ENCODE data around the gene DDX1. TPM values are rescaled to one million over a fixed set of nuclear protein-coding genes. Genes with fewer than 3 reads are reported as not detected.

DDX1 gene
- total RNA-seq (2011; cell fraction: chromatin; rRNA removed; ENCODE audit: low replicate concordance): 46.4 and 156 TPM in 2 replicates
- 25.7 and 32.1 TPM in 2 replicates for total RNA-seq (2011; cell fraction: nucleolus; rRNA removed)
- total RNA-seq (2011; cell fraction: nucleoplasm; rRNA removed): 53.1 and 62.4 TPM in 2 replicates
- total RNA-seq (2014; rRNA removed): 116 and 118 TPM in 2 replicates
- 277 and 293 TPM in 2 replicates for total RNA-seq (2014; rRNA removed; fragmentation: Illumina TruSeq; extraction: Trizol)
- 212 and 232 TPM in 2 replicates for total RNA-seq (2015; rRNA removed; fragmentation: Illumina TruSeq; extraction: Trizol)
- total RNA-seq (2021): 190 and 203 TPM in 2 replicates
- 143 and 249 TPM in 2 replicates for polyA plus RNA-seq (2011; rRNA removed)
- 32.5 and 67.6 TPM in 2 replicates for polyA plus RNA-seq (2011; cell fraction: cytosol; rRNA removed)
- 41.8 and 80.5 TPM in 2 replicates for polyA plus RNA-seq (2011; cell fraction: nucleus; rRNA removed)
- polyA plus RNA-seq (2012): 113 and 183 TPM in 2 replicates
- 217 and 239 TPM in 2 replicates for polyA plus RNA-seq (2014; fragmentation: Illumina TruSeq; extraction: Trizol)
- polyA plus RNA-seq (2014; fragmentation: Nextera tagmentation; extraction: Ambion mirVana): 100 to 1,000 TPM; 172 to 265 TPM
- polyA plus RNA-seq (2014; rRNA removed): 176 and 184 TPM in 2 replicates
- polyA minus RNA-seq (2011; rRNA and poly(A)+ RNA removed): 229 and 258 TPM in 2 replicates
- polyA minus RNA-seq (2011; cell fraction: cytosol; rRNA and poly(A)+ RNA removed): 54.7 and 90.4 TPM in 2 replicates
- 44.2 and 74.3 TPM in 2 replicates for polyA minus RNA-seq (2011; cell fraction: nucleus; rRNA and poly(A)+ RNA removed)
- percentile 95 among the genes with signal in this experiment for Bru-seq, nascent RNA
- percentile 96 among the genes with signal in this experiment for BruChase-seq, experiment 1, labeled RNA remaining after a 2-hour chase
- BruChase-seq, experiment 2, labeled RNA remaining after a 6-hour chase: percentile 95 among the genes with signal in this experiment
- long read RNA-seq, experiment 1, transcript DDX1-201 (26 exons, 2,739 nt): major isoform, 906 of 1,266 reads
- long read RNA-seq, experiment 1, partial matches to known transcripts: 260 of 1,266 reads
- long read RNA-seq, experiment 1, other reads (novel, unspliced or antisense): 97 of 1,266 reads
- long read RNA-seq, experiment 2, transcript DDX1-201 (26 exons, 2,739 nt): major isoform, 93 of 207 reads
- long read RNA-seq, experiment 2, partial matches to known transcripts: 74 of 207 reads
- long read RNA-seq, experiment 2, other reads (novel, unspliced or antisense): 40 of 207 reads
- long read RNA-seq, experiment 3, transcript DDX1-201 (26 exons, 2,739 nt): major isoform, 163 of 242 reads
- long read RNA-seq, experiment 3, partial matches to known transcripts: 62 of 242 reads
- long read RNA-seq, experiment 3, other reads (novel, unspliced or antisense): 17 of 242 reads

DNA sequence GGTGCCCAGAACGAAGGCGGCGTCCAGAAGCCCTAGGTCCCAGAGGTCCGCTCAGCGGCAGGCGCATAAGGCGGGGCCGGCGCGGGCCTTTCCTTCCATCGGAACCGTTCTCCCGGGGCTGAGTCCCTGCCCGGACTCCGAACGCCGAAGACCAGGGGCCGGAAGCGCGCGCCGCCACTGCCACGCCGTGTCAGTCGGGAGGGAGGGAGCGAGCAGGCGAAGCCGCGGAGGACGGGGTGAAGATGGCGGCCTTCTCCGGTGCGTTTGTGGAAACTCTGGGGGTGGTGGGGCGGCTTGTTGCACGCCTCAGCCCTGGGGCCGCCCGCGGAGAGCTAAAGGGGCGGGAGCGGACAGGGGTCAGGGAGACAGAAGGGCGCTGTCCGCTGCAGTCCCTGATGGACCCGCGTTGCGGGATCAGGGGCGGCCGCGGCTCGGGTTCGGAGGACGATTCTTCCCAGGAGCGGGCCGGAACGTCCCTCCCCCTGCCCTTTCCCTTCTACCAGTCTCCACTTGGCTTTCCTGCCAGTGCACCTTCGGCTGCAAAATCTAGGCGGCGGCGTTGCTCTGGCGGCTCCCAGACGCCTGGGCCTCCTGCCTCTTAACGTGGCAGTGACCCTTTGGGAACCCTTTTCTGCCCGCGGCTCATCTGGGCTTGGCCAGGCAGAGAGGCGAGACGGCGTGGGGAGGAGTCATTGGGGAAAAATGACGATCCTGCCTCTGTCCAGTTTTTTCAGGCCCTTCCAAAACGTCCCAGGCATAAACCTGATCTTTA, at the start of gene DDX1:
TSS of gene DDX1 (plus strand) at position 177 of the 772 bp plus-strand sequence. CDS start at position 243, 66 bp downstream.
- CTCF ChIA-PET (ENCODE audit: low intra/inter-chr PET ratio): interaction anchor here (0.7 kb wide), 1 partner anchor 13 kb away, joined by 4 read pairs; no protein-coding TSS in a partner anchor
- intact Hi-C loops (cut with micrococcal nuclease): no loop called here
- WGBS (ENCODE audit: insufficient coverage, low coverage, missing lambda C conversion rate): 2% methylated on average over 51 of the region's 68 CpGs
- Histone ChIP-seq H3K4me2 (ENCODE audit: insufficient read depth, low read length) (peak within 1 kb of the TSS; percentile 97), H2AFZ (ENCODE audit: low read depth, low read length) (peak within 1 kb of the TSS; percentile 93), H3K4me1 (replicated peaks in 1 of 2; ENCODE audit: control insufficient read depth in 2 of 2, insufficient read depth in 2 of 2, low read length in 2 of 2) (peaks cover 7 to 16% of the 10 kb centered on the region in 2 experiments; a peak in 4 of 5 replicates), H3K9me3 (replicated peaks; ENCODE audit: control insufficient read depth, insufficient read depth, low read depth, low read length) (no peaks in the 10 kb centered on the region), H3K4me3 (peak within 1 kb of the TSS; percentile 90), H4K20me1 (replicated peaks; ENCODE audit: control insufficient read depth, insufficient read depth, low read length) (no peaks in the 10 kb centered on the region), H3K27ac (ENCODE audit: extremely low read depth, low read depth, low read length) (peak within 1 kb of the TSS; percentile 93), H3K79me2 (ENCODE audit: control insufficient read depth, insufficient read depth, low read length) (peaks cover 60% of the 10 kb centered on the region), H3K9me1 (ENCODE audit: control insufficient read depth, insufficient read depth, low read length) (no peaks in the 10 kb centered on the region), H3K27me3 (ENCODE audit: control insufficient read depth in 2 of 2, insufficient read depth in 2 of 2, low read length in 2 of 2) (no peaks in the 10 kb centered on the region), H3K36me3 (ENCODE audit: control insufficient read depth, insufficient read depth, low read length) (peaks cover 27% of the 10 kb centered on the region), H3K9ac (ENCODE audit: insufficient read depth in 1 of 2, low read depth in 2 of 2, low read length in 2 of 2) (peak within 1 kb of the TSS; percentile 88 to 100)
- DNase-seq (ENCODE audit: extremely low read depth in 1 of 4, low spot score in 3 of 4): peak; percentile 85 to 92 (median 87)
- in situ Hi-C loops (cut with MboI): loop anchor here (25.0 kb wide), 1 partner anchor 680 kb away; no protein-coding TSS in a partner anchor
- POLR2A ChIA-PET: interaction anchor here (0.8 to 1.2 kb wide), 3 partner anchors 9 to 429 kb away, joined by 3 read pairs; no protein-coding TSS in a partner anchor
- ATAC-seq: peak; percentile 89
- BruUV-seq (replicated peaks): TSS peak; percentile 68
- FAIRE-seq: no peak
- TF ChIP-seq HMG20A (CRISPR knock-in tag; conservative IDR thresholded peaks at IDR 0.05) (no peak), BRF1 (IDR thresholded peaks at IDR 0.05; ENCODE audit: borderline replicate concordance, extremely low read depth, insufficient read length) (no peak), ZNF41 (CRISPR knock-in tag; conservative IDR thresholded peaks at IDR 0.05) (no peak), ZBTB7A (IDR thresholded peaks at IDR 0.05; ENCODE audit: borderline replicate concordance, control insufficient read depth, low read depth, low read length) (peak; percentile 33; the same call in 1 of the 2 replicates), U2AF1 (optimal IDR thresholded peaks at IDR 0.05; ENCODE audit: low read depth, low read length) (peak; percentile 97), RAD21 (CRISPR knock-in tag; conservative IDR thresholded peaks at IDR 0.05 in 1 of 2, IDR thresholded peaks at IDR 0.05 in 1 of 2) (no peak)
- TF ChIP-seq, protein P1, sequence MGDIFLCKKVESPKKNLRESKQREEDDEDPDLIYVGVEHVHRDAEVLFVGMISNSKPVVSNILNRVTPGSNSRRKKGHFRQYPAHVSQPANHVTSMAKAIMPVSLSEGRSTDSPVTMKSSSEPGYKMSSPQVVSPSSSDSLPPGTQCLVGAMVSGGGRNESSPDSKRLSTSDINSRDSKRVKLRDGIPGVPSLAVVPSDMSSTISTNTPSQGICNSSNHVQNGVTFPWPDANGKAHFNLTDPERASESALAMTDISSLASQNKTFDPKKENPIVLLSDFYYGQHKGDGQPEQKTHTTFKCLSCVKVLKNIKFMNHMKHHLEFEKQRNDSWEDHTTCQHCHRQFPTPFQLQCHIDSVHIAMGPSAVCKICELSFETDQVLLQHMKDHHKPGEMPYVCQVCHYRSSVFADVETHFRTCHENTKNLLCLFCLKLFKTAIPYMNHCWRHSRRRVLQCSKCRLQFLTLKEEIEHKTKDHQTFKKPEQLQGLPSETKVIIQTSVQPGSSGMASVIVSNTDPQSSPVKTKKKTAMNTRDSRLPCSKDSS (IDR thresholded peaks at IDR 0.05; ENCODE audit: low read depth, partially characterized antibody): no peak
- TF ChIP-seq, protein P2, sequence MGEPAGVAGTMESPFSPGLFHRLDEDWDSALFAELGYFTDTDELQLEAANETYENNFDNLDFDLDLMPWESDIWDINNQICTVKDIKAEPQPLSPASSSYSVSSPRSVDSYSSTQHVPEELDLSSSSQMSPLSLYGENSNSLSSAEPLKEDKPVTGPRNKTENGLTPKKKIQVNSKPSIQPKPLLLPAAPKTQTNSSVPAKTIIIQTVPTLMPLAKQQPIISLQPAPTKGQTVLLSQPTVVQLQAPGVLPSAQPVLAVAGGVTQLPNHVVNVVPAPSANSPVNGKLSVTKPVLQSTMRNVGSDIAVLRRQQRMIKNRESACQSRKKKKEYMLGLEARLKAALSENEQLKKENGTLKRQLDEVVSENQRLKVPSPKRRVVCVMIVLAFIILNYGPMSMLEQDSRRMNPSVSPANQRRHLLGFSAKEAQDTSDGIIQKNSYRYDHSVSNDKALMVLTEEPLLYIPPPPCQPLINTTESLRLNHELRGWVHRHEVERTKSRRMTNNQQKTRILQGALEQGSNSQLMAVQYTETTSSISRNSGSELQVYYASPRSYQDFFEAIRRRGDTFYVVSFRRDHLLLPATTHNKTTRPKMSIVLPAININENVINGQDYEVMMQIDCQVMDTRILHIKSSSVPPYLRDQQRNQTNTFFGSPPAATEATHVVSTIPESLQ (CRISPR knock-in tag; IDR thresholded peaks at IDR 0.05): 0 out of 2 replicates have a peak, but pooled peaks have one; percentile 36
- TF ChIP-seq, protein P3, sequence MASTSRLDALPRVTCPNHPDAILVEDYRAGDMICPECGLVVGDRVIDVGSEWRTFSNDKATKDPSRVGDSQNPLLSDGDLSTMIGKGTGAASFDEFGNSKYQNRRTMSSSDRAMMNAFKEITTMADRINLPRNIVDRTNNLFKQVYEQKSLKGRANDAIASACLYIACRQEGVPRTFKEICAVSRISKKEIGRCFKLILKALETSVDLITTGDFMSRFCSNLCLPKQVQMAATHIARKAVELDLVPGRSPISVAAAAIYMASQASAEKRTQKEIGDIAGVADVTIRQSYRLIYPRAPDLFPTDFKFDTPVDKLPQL (IDR thresholded peaks at IDR 0.05; ENCODE audit: extremely low read depth, insufficient read length): no peak

Measured in K562 (cell line).